Transverse colon (tissue), 3 donors: ENCODE data around the gene PHOSPHO2.

Source experiments
- CTCF ChIP-seq, 5 experiments: fragments of 200-600 bp in 3 of 5; fragments of 450-650 bp in 2 of 5; sonication (generic) in 3 of 5; IDR thresholded peaks; 1 replicate in 2 of 5; 2 replicates in 3 of 5; pipeline ENCODE4 v1.5.1; 2016 to 2017; ENCODE audit warnings: antibody characterized with exemption in 5 of 5, inconsistent platforms in 3 of 5, mild to moderate bottlenecking in 2 of 5, moderate library complexity in 1 of 5
- POLR2A ChIP-seq: fragments of 450-650 bp; IDR thresholded peaks from one replicate; pipeline ENCODE4 v1.6.1; 2016; ENCODE audit warnings: antibody characterized with exemption, mild to moderate bottlenecking, moderate library complexity

- TF ChIP-seq POLR2A, result no peak
- TF ChIP-seq CTCF (IDR thresholded peaks at IDR 0.05), result no peak
Measured at GRCh38 chr2:169735623-169736022, 41.4 kb downstream of the PHOSPHO2 start.
